GM20000 (cell line): ENCODE measurements around the gene TERT.

Experiments used
- DNase-seq: peaks from one replicate; pipeline ENCODE4 v3.0.0; 2012; ENCODE audit warnings: low spot score
- CTCF ChIP-seq: IDR thresholded peaks from 2 replicates; pipeline ENCODE4 v1.5.1; 2012; ENCODE audit warnings: mild to moderate bottlenecking, control low read depth; ENCODE audit errors: extremely low read depth, missing control alignments

TERT gene

GRCh38 chr5:1251678-1252580, 42.9 kb downstream of the TERT start:
- no peak for TF ChIP-seq CTCF

GRCh38 chr5:1249366-1250280, 45.2 kb downstream of the TERT start:
- TF ChIP-seq CTCF, result no peak
- no peak for DNase-seq

More at GRCh38 chr5:1251678-1252580, 42.9 kb downstream of the TERT start:
- no peak for DNase-seq

DNA sequence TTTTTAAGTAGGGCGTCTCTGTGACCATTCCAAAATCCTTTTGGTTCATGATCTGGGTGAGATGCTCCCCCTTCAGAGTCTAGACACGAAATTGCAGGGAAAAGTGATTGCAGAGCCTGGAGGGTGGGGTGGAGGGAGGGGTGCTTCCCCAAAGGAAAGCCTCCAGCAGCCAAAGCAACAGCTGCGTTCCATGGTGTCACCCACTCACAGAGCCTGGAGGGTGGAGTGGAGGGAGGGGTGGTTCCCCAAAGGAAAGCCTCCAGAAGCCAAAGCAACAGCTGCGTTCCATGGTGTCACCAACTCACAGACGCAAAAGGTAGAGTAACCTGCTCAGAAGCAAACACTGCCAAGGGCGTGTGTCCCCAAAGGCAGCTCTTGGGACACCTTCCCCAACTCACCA, 47.1 kb downstream of the TERT start:
- TF ChIP-seq CTCF, result no peak
- DNase-seq, result no peak

DNA sequence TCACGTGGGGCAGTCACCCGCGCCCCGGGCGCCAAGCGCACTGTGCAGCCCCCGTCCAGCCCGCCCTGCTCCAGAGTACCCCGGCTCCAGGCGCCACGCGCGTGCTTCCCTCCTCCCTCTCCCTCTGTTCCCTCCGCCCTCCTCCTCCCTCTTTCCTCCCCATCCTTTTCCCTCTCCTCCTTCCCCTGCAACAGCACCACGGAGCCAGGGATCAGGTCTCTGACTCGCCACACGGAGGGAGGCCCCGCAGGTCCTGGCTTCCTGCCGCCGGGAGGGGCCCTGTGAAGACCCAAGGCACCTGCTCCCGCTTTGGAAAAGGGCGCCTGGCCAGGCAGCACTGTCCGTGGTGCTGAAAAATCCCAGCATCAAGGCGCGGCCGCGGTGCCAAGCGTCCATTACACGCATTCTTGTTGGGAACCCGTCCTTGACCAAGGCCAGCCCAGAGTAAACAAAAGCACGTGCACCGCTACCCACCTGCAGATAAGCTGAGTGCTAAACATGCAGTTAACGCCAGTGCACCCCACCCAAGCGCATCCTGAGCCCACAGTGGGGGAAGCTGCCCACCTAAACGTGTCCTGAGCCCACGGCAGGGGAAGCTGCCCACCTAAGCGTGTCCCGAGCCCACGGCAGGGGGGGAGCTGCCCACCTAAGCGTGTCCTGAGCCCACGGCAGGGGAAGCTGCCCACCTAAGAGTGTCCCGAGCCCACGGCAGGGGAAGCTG, 48.0 kb downstream of the TERT start:
- no peak for TF ChIP-seq CTCF
- DNase-seq, result peak; percentile 71

GRCh38 chr5:1245905-1246576, 48.8 kb downstream of the TERT start:
- DNase-seq, result no peak

GRCh38 chr5:1244976-1245375, 49.9 kb downstream of the TERT start:
- DNase-seq, result no peak
- TF ChIP-seq CTCF, result no peak

More at GRCh38 chr5:1245905-1246576, 48.8 kb downstream of the TERT start:
- TF ChIP-seq CTCF, result no peak
